IMR-90 (cell line): ENCODE results near the gene SLC19A1. TPM values are rescaled to one million over a fixed set of nuclear protein-coding genes. Genes with fewer than 3 reads are reported as not detected.
A peak's percentile ranks its signal among the peaks of the same experiment; 100 is the strongest.

Experiments used
- ATAC-seq: fragments of 200-7000 bp; cut with Tn5 transposase; 2 replicates; pipeline ENCODE4 v1.9.1; 2020; ENCODE audit warnings: low read depth, mild to moderate bottlenecking, moderate library complexity
- BruUV-seq: library from RNA; stranded (reverse); fragments of 400-500 nt; replicated peaks from 2 replicates; lab custom pipeline; 2021; lab: Mats Ljungman, UMichigan
- CTCF ChIA-PET: fragments of 300-600 bp; formaldehyde crosslinking; extraction: SDS; loops from one replicate; lab custom pipeline; 2021; ENCODE audit warnings: antibody characterized with exemption; lab: Yijun Ruan, JAX
- POLR2A ChIA-PET: fragments of 300-600 bp; sonication (Branson Sonifier 250); formaldehyde crosslinking; loops from one replicate; lab custom pipeline; 2022; ENCODE audit warnings: antibody characterized with exemption; ENCODE audit not compliant: unreplicated experiment; lab: Charles Lee
- DNase-seq: peaks from one replicate; pipeline ENCODE4 v3.0.0; 2013
- H2AFZ ChIP-seq: replicated peaks from 2 replicates; pipeline ENCODE3; 2013; ENCODE audit warnings: low read length, mild to moderate bottlenecking; ENCODE audit not compliant: poor library complexity
- H2AK5ac ChIP-seq: 2 replicates; pipeline ENCODE4 v1.6.1; 2013; ENCODE audit warnings: low read depth, low read length, inconsistent platforms
- H2AK9ac ChIP-seq: replicated peaks from 2 replicates; pipeline ENCODE3; 2013; ENCODE audit warnings: mild to moderate bottlenecking, low read depth, low read length, moderate library complexity; ENCODE audit not compliant: poor library complexity
- H2BK120ac ChIP-seq: 2 replicates; pipeline ENCODE4 v1.6.1; 2013; ENCODE audit warnings: low read depth, low read length, inconsistent platforms
- H2BK15ac ChIP-seq: 3 replicates; pipeline ENCODE4 v1.6.1; 2013; ENCODE audit warnings: low read depth, low read length, inconsistent platforms
- H2BK20ac ChIP-seq: 2 replicates; pipeline ENCODE4 v1.6.1; 2013; ENCODE audit warnings: low read depth, mild to moderate bottlenecking, inconsistent platforms, low read length, moderate library complexity
- H2BK5ac ChIP-seq: 2 replicates; pipeline ENCODE4 v1.6.1; 2013; ENCODE audit warnings: mild to moderate bottlenecking, low read depth, low read length, inconsistent platforms; ENCODE audit not compliant: poor library complexity, severe bottlenecking
- H3K14ac ChIP-seq: replicated peaks from 2 replicates; pipeline ENCODE4 v1.6.1; 2013; ENCODE audit warnings: low read depth, low read length, inconsistent platforms
- H3K18ac ChIP-seq: 2 replicates; pipeline ENCODE4 v1.6.1; 2013; ENCODE audit warnings: low read depth, low read length, control low read depth
- H3K23ac ChIP-seq: 2 replicates; pipeline ENCODE4 v1.6.1; 2013; ENCODE audit warnings: low read depth, low read length, inconsistent platforms
- H3K27ac ChIP-seq: 2 replicates; pipeline ENCODE4 v1.5.1; 2013; ENCODE audit warnings: mild to moderate bottlenecking, control low read depth, low read length; ENCODE audit not compliant: insufficient read depth
- H3K27me3 ChIP-seq: 2 replicates; pipeline ENCODE4 v1.6.1; 2013; ENCODE audit warnings: low read length; ENCODE audit not compliant: control insufficient read depth, insufficient read depth
- H3K36me3 ChIP-seq: 2 replicates; pipeline ENCODE4 v1.6.1; 2013; ENCODE audit warnings: low read length, mixed read lengths; ENCODE audit not compliant: control insufficient read depth, insufficient read depth
- H3K4ac ChIP-seq: 2 replicates; pipeline ENCODE4 v1.6.1; 2013; ENCODE audit warnings: low read depth, low read length, inconsistent platforms
- H3K4me1 ChIP-seq: 2 replicates; pipeline ENCODE4 v1.6.1; 2013; ENCODE audit warnings: low read length, mixed read lengths; ENCODE audit not compliant: control insufficient read depth, insufficient read depth
- H3K4me2 ChIP-seq: 2 replicates; pipeline ENCODE4 v1.6.1; 2013; ENCODE audit warnings: low read depth, mild to moderate bottlenecking, control low read depth, low read length, moderate library complexity
- H3K4me3 ChIP-seq: 2 replicates; pipeline ENCODE4 v1.5.1; 2013; ENCODE audit warnings: low read depth, mild to moderate bottlenecking, control low read depth, low read length, moderate library complexity; ENCODE audit not compliant: insufficient read depth
- H3K56ac ChIP-seq: 2 replicates; pipeline ENCODE4 v1.6.1; 2013; ENCODE audit warnings: low read length, inconsistent platforms; ENCODE audit not compliant: insufficient read depth; ENCODE audit errors: extremely low read depth
- H3K79me1 ChIP-seq, 2 experiments: 2 replicates each; pipeline ENCODE4 v1.6.1; 2013; ENCODE audit warnings: low read length in 2 of 2, inconsistent platforms in 1 of 2, low read depth in 1 of 2
- H3K9ac ChIP-seq: 2 replicates; pipeline ENCODE4 v1.6.1; 2013; ENCODE audit warnings: low read depth, low read length, control low read depth
- H3K9me1 ChIP-seq: 2 replicates; pipeline ENCODE4 v1.6.1; 2013; ENCODE audit warnings: low read length, inconsistent platforms; ENCODE audit not compliant: insufficient read depth
- H3K9me3 ChIP-seq: 2 replicates; pipeline ENCODE4 v1.6.1; 2013; ENCODE audit warnings: low read length; ENCODE audit not compliant: control insufficient read depth, insufficient read depth
- H4K20me1 ChIP-seq: 2 replicates; pipeline ENCODE4 v1.6.1; 2013; ENCODE audit warnings: low read length, inconsistent platforms; ENCODE audit not compliant: insufficient read depth
- H4K5ac ChIP-seq: 2 replicates; pipeline ENCODE4 v1.6.1; 2013; ENCODE audit warnings: mild to moderate bottlenecking, low read depth, low read length, control low read depth
- H4K8ac ChIP-seq, 2 experiments: 2 replicates each; pipeline ENCODE4 v1.6.1; 2013; ENCODE audit warnings: low read depth in 2 of 2, low read length in 2 of 2, control low read depth in 1 of 2, inconsistent platforms in 1 of 2
- H4K91ac ChIP-seq: 2 replicates; pipeline ENCODE4 v1.6.1; 2013; ENCODE audit warnings: low read depth, low read length, inconsistent platforms; ENCODE audit not compliant: insufficient read depth
- MXI1 ChIP-seq: IDR thresholded peaks from 2 replicates; pipeline ENCODE4 v1.6.1; 2012; ENCODE audit warnings: low read depth, mild to moderate bottlenecking, low read length, moderate library complexity, borderline replicate concordance
- WGBS, 2 experiments: methylation state at CpG; one replicate each; pipeline versions ENCODE4 v1.1.5 to v1.1.7; 2013; ENCODE audit warnings: missing lambda C conversion rate in 2 of 2; ENCODE audit not compliant: insufficient read length in 1 of 2; ENCODE audit errors: extremely low coverage in 2 of 2; 5-methylcytosine and 5-hydroxymethylcytosine counted together
- dilution Hi-C: fragments of 300-500 bp; cut with HindIII; formaldehyde crosslinking; loops from one replicate; pipeline ENCODE4 v1.14.3; 2018; ENCODE audit warnings: low sequenced_read_pairs; ENCODE audit not compliant: unreplicated experiment
- in situ Hi-C: fragments of 300-500 bp; cut with MboI; formaldehyde crosslinking; loops from 3 replicates; pipeline ENCODE4 v1.14.3; 2019; ENCODE audit warnings: low sequenced_read_pairs, inconsistent platforms, mixed read lengths
- intact Hi-C: fragments of 100-400 bp; cut with micrococcal nuclease; formaldehyde crosslinking; loops from 2 replicates; pipeline ENCODE4 v1.10.0; 2022
- polyA plus RNA-seq, 3 experiments: library from polyadenylated mRNA; depleted of rRNA; stranded (reverse); fragments of >200 nt; gene quantifications; 2 replicates each; pipeline ENCODE4 v1.2.3, GENCODE V29; 2012; ENCODE audit warnings: low replicate concordance in 1 of 3
- total RNA-seq: library from RNA; depleted of rRNA; stranded (reverse); fragments of >200 nt; gene quantifications from 2 replicates; pipeline ENCODE4 v1.2.3, GENCODE V29; 2012

SLC19A1 gene
- total and polyA plus RNA-seq, 2 of the 4 experiments (the other 2 are of a cell fraction) = 2.2 to 16.2 TPM

DNA sequence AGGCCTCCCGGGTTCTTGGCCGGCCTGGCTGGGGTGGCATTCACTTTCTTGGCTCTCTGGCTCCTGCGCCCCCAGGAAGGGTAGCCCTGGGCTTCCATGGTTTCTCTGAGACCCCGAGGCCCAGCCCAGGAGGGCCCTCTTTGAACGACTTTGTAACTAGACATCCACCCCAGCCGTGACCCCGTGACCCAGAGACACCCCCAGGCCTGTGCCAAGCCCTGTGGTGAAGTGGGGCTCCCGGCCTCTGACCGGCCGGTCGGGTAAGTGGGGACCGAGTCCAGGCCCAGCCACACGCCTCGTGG is 73.3 kb downstream of the SLC19A1 start:
- no peak for TF ChIP-seq MXI1
- Histone ChIP-seq H3K27me3 (no peaks in the 10 kb centered on the region), H3K9me1 (peaks cover 15% of the 10 kb centered on the region), H2BK120ac (peak overlapping the region; percentile 47; the same call in 1 of the 2 replicates), H3K4me2 (no peak overlapping the region), H3K4ac (no peak overlapping the region), H3K79me1 (peaks cover 4 to 68% of the 10 kb centered on the region in 2 experiments; a peak in 3 of 4 replicates), H3K56ac (no peak overlapping the region), H4K20me1 (peaks cover 72% of the 10 kb centered on the region), H4K8ac (no peak overlapping the region), H3K27ac (no peak overlapping the region), H3K18ac (no peak overlapping the region), H2AFZ (no peak overlapping the region), H2BK5ac (no peak overlapping the region), H2BK20ac (no peak overlapping the region), H2AK5ac (no peak overlapping the region), H4K91ac (peak overlapping the region; percentile 34; the same call in 1 of the 2 replicates), H3K36me3 (peaks cover 14% of the 10 kb centered on the region), H2AK9ac (no peak overlapping the region), H3K9me3 (no peaks in the 10 kb centered on the region), H4K5ac (no peak overlapping the region), H3K9ac (no peak overlapping the region), H3K14ac (no peak overlapping the region), H3K4me3 (no peak overlapping the region), H3K23ac (no peak overlapping the region), H3K4me1 (peaks cover 29% of the 10 kb centered on the region), H2BK15ac (no peak overlapping the region; the same call in 2 of the 3 replicates)
- ChIA-PET CTCF (no interaction called here), POLR2A (no interaction called here)
- no TSS peak for BruUV-seq
- intact Hi-C loops = no loop called here
- WGBS, 2 experiments = 93% methylated on average over 11 of the region's 14 CpGs; no CpG with 5 or more reads in 1 of the 2 experiments
- no peak for ATAC-seq
- no peak for DNase-seq
- in situ Hi-C loops = loop anchor here (10.0 kb wide), 1 partner anchor 356 kb away; no protein-coding TSS in a partner anchor
- dilution Hi-C loops = no loop called here
